HG03442 (cell line): ENCODE data around the gene UFD1.
"Not testable (repeated sequence)": the region's sequence is repeated elsewhere in the genome, so short reads cannot be mapped to it uniquely, and the experiment has no call there.

Experiments
- ATAC-seq: cut with Tn5 transposase; IDR thresholded peaks from one replicate; pipeline ENCODE4 v1.9.1; 2021; ENCODE audit warnings: mild to moderate bottlenecking, moderate library complexity; ENCODE audit not compliant: unreplicated experiment

UFD1 gene

DNA sequence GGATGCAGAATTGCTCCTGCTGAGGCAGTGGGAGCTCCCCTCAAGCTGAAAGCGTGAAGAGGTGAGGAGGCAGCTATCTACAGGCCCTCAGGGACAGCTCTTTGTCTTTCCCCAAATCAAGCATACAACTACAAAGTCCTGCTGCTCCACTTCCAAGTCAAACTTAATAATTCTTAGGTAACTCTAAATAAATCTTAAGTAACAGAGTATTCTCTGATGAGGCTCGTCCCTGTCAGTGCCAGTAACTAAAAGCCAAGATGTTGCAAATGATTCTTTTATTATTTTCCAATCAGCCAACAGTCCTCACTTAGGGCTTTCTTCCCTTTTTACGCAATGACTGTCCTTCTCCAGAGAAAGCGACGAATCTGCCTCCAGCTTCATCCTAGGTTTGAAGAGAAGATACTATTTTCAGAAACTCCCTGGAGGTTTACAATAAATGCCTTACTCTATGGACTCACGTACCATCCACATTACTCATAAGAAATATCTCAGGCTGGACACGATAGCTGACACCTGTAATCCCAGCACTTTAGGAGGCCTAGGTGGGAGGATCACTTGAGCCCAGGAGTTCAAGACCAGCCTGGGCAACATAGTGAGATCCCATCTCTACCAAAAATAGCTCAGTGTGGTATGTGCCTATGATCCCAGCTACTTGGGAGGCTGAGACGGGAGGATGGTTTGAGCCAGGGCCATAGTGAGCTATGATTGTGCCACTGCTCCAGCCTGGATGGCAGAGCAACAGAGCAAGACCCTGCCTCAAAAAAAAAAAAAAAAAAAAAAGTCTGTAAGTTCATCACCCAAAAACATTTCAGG is 28.4 kb downstream of the UFD1 start:
- no peak for ATAC-seq

DNA sequence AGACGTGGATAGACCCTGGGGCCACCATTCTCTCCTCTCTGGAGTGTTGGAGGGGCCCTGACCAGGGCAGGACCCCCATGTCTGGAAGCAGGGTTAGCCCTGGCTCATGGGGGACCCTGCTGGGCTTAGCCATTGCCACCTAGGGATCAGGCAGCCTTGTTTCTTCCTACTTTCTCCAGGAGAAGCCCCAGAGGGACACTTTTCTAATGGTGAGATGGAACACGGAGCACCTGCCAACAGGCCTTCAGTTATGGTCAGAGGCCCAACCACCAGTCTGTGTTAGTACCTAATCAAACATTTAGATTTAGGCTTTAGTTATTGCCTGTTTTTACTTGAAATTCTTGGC is 29.6 kb downstream of the UFD1 start:
- no peak for ATAC-seq

DNA sequence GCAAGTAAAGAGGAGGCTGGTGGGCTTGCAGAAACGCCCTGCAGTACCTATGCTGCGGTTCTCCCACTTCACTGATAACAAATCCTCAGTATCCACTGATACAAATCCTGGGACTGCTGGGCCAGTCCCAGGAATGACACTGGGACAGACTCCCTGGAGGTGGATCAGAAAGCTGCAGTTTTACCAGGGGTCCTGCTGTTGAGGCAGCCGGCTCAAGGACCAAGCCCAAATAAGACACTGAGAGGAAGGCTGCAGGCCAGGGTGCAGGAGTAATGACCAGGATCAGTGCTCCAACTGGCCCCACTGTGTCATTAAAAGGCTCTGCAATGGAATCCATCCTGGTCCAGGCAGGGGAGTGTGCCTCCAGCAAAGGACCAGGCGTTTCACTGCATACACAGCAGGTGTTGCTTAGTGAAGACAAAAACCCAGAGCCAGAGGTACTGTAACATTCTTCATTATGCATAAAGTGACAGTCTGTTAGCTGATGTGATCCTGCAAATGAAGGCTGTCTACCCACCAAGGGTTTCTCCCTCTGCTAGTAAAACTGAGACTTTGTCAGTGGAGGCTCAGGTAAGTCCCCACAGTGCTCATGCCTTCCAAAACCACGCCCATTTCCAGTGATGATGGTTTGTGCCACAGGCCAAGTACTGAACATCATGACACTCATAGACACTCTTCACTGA is 30.1 kb downstream of the UFD1 start:
- peak; percentile 35 for ATAC-seq

DNA sequence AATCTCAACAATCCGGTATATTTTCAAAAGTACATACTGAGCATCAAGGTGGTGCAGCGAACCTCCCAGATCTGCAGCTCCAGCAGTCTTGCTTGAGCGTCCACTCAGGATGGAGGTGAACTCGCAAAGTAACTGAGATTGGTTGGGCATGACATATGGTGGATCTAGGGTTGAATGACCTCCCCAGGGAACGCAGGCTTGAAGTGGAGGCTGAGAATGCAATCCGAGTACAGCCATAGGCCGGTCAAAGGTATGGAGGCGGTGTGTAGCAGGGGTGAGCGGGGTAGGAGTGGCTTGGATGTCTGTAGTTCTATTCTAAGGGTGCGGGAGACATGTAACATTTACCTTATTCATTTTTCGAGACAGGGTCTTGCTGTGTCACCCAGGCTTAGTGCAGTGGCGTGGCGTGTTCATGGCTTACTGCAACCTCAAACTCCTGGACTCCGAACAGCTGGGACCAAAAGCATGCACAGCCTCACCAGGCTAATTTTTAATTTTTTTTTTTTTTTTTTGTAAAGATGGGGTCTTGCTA is 30.9 kb downstream of the UFD1 start:
- peak; percentile 26 for ATAC-seq

DNA sequence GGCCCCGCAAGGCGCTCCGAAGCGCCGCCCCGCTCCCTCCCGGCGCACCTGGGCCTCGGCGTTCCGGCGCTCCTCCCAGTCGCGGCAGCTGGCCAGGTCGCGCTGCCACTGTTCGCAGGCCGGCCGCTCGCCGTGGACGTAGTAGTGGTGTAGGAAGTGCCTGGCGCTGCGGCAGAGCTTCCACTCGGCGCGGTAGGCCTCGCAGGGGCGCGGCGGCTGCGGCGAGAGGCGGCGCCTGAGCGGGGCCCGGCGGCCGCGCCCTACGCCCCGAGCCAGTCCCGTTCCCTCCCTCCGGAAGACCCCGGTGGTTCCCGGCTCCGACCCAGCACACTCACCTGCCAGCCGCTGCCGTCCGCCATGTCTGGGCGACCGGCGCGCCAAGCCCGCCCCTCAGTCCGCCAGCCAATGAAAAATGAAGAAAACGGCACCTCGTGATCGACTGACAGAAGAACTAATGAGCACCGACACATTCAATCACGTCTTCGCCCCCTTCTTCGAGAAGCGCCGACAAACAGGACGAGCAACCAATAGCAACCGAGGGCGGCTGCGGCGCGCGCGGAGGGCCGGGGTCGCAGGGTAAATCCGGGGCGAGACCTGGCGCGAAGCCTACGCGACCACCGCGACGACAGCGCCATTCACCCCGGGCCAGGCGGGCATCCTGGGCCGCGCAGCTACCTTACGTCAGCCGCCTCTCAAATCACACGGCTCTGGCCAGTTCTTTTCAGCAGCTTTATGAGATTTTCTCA is 31.5 kb downstream of the UFD1 start, which contains the start of gene C22orf39:
Gene C22orf39, minus strand, starts transcription at position 382 of the 746 bp plus-strand sequence. Its CDS starts 23 bp downstream, at position 359.
- ATAC-seq, result peak; percentile 80

DNA sequence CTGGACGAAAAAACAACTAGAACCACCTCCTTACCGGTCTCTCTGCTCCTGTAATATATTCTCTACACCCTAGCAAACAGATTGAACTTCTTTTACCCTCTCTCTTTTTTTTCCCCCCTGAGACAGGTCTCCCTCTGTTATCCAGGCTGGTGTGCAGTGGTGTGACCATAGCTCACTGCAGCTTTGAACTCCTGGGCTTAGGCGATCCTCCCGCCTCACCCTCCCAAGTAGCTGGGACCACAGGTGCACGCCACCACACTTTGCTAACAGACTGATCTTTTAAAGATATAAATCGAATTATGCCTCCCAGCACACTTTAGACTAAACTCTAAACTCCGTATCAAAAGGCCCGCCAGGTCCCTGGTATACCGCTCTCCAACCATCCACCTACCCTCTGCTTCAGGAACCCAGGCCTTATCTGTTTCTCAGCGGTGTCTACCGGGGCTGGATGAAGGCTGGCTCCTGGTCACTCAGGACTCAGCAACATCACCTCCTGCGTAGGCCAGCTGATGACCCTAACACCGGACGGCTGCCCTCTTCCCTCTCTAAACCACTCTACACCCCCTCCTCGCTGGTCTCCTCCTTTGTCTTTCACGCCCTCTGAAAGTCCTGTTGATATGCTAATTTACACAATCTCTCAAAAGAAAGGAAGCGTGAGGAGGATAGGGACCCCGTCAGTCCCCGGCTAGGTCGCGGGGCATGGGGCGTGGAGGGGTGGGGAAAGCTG is 32.2 kb downstream of the UFD1 start:
- ATAC-seq, result no peak

DNA sequence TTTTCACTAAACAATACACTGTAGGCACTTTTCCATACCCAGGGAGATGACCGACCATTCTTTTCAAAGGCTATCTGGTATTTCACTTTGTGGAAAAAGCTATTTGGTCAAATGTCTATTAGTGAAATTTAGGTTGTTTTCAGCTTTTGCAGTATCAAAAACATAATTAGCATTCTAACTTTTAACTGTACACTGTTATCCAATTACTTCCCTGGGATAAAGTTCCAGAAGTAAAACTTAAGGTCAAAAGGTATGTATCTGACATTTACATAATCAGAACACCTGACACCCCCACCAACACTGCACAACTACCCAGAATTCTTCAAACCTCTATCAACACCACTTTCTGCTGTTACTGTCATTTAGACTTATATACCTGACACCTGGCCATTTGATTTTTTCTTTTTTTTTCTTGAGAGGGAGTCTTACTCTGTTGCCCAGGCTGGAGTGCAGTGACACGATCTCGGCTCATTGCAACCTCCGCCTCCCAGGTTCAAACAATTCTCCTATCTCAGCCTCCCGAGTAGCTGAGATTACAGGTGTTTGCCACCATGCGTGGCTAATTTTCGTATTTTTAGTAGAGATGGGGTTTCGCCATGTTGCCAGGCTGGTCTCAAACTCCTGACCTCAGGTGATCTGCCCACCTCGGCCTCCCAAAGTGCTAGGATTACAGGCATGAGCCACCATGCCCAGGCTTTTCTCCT is 33.6 kb downstream of the UFD1 start:
- not testable (repeated sequence) for ATAC-seq

DNA sequence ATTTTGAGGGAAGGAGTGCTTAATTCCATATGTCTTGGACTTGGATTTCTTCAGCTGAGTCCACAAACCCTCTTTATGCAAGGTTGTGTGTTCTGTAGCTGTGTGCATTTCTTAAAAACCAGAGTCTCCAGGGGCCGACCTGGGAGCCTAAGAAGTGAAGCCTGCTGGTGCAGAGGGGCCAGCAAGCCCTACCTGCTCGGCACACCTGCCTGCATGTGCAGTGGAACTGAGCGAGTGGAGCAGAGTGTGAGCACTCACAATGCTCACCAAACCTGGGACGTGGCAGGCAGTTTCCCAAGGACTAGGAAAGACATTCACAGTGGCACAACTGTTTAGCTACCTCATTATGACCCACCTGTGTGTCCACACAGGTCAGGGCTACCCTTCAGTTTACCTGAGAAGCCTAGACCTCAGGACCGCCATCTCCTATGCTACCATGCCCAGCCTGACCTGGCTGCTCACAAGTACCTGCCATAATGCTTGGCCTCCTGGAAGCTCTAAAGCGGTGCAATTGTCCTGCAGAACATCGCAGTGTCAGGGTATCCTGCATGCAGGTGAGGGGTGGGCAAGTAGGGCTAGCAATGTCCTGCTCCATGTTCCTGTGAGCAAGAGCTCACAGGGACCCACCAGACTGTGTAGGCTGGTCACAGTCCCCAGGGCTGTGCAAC is 35.3 kb downstream of the UFD1 start:
- ATAC-seq, result no peak

DNA sequence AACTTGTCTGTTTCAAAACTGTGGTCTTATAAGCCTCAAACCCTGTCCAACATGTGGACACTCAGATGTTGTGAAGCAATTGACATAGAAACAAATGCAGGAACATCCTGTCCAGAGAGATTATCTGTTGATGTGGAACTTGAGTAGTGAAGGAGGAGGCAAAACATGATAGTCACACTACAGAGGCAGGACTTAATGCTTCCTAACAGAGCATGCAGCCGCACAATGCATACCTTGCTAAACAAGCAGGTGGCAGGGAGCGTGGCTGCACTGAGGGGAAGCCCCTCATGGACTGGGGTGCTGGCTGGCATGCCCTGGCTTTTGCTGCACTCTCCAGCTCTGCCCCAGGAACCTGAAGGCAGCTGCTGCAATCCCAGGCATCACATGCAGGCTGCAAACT is 36.8 kb downstream of the UFD1 start:
- ATAC-seq, result no peak

DNA sequence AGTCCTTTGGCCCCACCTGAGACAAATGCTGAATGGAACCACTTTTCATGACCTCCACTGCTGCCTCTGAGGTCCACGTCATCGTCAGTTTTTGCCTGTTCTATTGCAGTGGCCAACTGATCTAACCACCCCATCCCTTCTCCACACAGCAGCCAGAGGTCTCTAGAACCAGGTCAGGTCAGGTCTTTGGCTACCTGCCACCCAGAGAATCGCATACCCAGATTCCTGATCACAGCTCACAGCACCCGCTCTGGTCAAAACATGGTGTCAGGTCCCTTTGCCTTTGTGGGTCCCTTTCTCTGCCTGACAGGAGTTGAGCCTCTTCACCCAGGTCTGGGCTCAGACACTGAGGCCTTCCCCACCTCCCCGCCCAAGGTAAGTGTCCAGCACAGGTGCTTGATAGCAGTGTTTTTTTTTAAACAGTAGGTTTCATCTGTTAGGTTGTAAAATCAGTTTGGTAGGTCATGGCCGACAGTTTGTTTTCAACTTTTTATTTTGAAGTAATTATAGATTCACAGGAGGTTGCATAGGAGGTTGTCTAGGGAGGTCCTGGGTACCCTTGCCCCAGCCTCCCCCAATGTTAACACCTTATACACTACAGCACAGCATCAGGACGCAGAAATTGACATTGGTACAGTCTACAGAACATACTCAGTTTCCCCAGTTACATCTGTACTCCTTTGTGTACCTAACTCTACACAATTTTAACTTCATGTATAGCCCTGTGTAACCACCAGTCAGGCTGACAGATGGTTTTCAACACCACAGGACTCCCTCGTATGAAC is 38.4 kb downstream of the UFD1 start:
- no peak for ATAC-seq

DNA sequence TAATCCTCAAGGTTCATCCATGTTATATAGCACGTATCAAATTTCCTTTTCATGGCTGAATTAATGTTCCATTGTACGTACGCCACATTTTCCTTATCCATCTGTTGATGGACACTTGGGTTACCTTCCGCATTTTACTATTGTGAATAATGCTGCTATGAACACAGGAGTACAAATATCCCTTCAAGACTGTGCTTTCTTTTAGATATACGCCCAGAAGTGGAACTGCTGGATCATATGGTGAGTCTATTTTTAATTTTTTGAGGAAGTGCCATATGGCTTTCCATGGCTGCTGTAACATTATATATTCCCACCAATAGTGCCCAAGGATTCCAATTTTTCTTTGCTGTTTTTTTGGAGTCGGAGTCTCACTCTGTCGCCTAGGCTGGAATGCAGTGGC is 40.7 kb downstream of the UFD1 start:
- no peak for ATAC-seq

DNA sequence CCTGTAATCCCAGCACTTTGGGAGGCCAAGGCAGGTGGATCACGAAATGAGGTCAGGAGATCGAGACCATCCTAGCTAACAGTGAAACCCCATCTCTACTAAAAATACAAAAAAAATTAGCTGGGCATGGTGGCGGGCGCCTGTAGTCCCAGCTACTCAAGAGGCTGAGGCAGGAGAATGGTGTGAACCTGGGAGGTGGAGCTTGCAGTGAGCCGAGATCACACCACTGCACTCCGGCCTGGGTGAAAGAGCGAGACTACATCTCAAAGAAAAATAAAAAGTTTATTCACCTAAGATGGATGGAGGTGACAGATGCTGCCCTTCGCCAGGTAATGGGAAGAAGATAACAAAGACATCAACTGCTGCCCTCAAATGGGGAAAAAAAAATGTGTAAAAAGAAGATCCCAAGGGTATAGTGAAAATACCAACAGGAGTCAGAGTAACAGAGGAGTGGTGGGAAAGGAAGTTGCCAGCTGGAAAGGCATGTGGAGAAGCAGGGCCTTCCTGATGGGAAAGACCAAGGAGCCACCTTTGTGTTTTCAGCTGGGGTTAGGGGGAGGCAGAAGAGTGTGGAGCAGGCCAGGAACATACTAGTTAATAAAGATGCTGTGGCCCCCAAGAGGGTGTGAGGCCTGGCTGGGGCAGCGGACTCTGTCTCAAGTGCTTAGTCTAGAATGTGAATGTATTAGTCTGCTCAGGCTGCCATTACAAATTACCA is 42.4 kb downstream of the UFD1 start:
- ATAC-seq, result not testable (repeated sequence)

DNA sequence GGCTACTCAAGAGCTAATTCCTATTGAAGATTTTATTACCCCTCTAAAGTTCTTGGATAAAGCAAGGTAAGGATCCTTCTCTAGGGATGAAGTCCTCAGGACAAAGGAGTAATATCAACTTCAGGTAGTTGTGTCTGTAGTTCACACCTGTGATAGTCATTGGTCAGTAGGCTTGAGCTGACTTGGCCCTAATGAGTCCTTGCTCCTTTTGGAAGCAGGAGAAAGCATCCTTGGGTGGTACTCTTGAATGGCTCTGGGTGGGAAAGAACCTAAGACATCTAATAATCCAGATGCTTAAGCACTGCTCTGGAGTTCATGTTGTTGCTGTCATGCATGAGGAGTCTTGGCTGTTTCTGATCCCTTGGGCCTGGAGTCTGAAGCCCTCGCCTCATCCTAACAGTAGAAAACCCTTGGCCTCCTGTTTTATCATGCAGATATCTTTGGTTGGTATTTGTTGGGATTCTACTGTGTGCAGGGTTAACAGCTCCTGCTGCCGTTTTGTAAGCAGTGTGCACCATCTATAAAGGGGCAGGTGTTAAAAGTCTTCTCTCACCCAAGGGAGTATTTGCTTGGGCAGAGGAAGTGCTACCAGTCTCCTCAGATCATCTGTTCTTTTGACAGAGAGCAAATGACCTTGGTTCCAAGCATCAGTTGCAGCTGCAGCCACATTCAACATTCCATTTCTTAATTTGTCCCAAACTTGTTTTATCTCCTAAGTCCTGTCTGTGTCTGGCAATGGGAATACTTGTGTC is 44.0 kb downstream of the UFD1 start:
- ATAC-seq, result no peak

DNA sequence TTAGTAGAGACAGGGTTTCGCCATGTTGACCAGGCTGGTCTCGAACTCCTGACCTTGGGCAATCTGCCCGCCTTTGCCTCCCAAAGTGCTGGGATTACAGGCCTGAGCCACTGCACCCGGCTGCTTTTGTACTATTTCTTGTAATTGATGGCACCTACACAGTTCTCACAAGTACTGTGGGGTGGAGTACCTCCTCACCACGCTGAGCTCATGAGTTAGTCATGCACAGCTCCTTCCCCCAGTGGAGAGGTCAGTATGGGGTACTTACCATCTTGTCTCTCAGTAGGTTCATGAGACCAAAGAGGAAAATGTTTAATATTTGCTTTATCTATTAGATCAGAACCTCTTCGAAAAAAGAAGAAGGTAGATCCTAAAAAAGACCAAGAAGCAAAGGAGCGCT is 44.6 kb downstream of the UFD1 start:
- no peak for ATAC-seq

DNA sequence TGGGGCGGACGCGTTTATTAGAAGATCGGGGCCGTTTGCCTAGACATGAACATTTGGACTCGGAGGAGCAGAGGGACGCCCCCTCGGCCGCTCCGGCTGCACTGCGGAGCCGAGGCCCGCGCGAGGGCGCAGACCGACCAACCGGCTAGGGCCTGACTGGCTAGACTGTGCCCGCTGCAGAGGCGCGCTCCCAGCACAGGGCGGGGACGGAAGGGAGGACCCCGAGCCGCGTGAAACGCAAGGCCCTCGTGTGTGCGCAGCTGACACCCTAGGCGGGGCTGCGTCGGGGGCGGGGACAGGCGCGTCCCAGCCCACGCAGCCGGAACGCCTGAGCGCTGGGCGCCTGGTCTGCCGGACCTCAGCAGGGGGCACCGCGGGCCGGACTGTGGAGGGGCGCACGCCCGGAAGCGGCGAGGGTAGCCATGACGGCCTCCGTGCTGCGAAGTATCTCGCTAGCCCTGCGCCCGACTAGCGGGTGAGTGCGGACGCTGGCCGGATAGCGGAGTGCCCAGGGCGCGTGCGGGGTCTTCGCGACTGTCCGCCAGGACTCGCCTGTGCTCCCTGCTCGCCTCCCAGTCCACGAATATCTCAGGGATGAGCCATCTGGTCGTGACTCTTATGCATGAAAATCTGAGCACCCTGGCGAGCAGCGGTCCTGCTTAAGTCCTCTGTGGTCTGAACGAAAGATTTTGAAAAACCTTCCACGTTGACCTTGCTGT is 46.7 kb downstream of the UFD1 start, which contains the start of gene MRPL40:
Gene MRPL40, plus strand, starts transcription at position 413 of the 719 bp plus-strand sequence. Its CDS starts 10 bp downstream, at position 423.
- peak; percentile 70 for ATAC-seq

DNA sequence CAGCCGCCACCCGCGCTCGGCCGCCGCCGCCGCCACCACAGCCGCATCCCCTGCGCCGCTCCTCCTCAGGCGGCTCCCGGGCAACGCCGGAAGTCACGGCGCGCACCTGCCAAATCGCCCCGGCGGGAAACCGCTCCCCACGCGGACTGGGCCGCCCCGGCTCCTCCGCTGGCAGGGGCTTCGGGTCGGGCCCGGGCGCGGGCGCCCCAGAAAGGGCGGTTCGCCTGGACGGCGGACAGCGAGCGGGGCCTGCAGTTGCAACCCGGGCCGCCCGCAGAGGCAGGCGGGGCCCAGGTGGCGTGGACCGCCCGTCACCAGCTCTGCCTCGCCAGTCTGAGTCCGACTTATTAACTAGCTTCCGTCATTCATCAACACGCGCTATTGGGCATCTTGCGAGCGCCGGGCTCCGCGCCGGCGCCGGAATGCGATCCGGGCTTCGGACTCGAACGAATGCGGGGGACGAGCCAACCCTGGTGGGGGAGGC is 47.3 kb downstream of the UFD1 start, which contains the start of gene HIRA:
Gene HIRA, minus strand, starts transcription at position 85 of the 484 bp plus-strand sequence. CDS start 257 bp downstream, outside the sequence.
- peak; percentile 58 for ATAC-seq
